HG03558 (cell line): Measurements from ENCODE around the gene PRR23E.

Source experiments
- ATAC-seq: cut with Tn5 transposase; IDR thresholded peaks from one replicate; pipeline ENCODE4 v1.9.1; 2021; ENCODE audit warnings: moderate number of reproducible peaks; ENCODE audit not compliant: unreplicated experiment; ENCODE audit errors: extremely low read depth

Gene PRR23E

DNA sequence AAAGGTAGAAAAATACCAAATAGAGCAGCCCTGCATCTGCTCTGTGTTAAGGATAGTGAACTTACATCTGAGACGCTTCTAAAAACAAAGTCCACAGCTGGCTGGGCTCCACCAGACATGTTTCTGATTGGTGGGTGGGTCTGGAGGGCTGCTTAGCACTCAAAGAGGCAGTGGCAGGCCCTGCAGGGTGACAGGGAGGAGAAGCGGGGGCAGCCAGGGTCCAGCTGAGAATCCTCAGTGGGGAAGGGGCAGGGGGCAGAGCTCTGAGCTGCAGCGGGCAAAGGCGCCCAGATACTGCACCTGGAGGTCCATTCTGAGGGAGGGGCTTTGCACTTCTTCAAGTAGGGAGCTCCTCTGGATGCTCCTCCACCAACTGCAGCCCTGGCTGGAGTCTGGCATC, 28.1 kb downstream of the PRR23E start:
- ATAC-seq = no peak

DNA sequence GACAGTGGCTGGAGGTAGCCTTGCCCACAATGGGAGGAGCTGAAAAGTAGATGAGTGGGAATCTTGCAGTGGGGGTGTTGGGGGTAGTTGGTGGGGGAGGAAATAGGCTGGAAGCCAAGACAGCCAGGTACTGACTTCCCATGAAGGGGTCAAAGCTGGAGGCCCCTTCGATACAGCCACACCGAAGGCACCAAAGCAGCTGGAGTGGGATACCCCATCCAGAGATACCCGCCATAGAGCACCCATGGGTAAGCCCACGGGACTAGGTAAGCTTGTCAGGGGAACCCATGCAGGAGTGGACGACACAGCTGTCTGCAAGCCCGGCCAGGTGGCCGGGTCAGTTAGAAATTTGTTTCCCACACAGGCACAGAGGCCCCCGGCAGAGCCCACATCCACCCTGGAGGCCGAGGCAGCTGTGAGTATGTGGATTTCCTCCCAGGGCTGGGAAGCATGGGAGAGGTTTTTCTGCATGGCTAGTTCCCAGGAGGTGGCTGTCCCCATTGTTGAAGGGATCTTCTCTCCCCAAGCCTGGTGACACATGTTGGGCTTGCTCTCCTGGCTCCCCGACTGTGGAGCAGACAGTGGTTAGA, 28.6 kb downstream of the PRR23E start:
- no peak for ATAC-seq

DNA sequence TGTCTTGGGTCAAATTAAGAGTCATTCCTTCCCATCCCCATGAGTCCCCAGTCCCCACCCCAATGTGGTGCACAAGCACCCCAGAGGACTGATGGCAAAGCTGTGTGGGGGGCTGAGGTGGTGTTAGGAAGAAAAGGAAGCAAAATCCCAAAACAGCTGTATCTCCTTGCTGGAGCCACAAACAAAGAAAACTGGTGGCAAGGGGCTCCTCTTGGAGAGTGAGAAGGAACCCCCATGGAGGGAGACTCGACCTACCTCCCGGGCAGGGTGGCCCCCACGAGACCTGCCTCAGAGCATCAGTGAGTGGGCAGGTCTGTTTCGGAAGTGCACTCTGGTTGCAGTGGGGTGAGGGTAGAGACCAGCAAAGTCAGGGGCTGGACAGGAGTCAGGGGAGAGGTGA, 29.2 kb downstream of the PRR23E start:
- ATAC-seq = no peak

DNA sequence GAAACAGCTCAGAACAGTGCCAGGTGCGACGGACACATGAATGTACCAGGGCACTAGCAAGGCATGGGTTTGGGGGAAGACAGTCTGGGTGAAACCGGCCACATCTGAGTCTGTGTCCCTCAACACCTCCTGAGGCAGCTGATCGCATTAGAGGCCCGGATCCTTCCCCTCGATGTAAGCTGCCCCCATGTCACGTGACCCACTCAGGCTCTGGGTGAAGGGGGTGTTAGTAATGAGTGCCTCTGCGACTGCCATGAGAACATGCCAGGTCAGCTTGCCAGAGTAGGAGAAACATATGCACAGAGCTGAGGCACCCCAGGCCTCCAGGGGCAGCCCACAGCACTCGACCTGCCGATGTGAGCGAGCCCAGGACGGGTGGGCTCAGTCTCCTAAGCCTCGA, 29.7 kb downstream of the PRR23E start:
- ATAC-seq = no peak

DNA sequence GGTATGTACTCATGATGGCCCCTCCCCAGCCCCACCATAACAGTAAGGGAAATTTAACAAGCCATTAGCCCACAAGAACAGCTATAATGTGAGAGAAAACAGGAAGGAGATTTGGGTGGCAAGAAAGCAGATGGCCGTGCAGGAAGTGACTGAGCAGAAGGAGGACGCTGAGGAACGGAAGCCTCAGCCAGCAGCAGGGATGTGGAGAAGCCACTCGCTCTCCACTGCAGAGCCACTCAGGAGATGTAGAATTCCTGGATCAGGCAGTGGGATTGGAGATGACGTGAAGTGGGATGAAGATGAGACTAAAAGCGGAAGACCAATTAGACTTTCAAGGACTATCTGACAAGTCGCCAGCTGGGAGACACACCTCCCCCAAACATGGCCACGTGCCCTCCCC, 31.2 kb downstream of the PRR23E start:
- ATAC-seq = no peak

DNA sequence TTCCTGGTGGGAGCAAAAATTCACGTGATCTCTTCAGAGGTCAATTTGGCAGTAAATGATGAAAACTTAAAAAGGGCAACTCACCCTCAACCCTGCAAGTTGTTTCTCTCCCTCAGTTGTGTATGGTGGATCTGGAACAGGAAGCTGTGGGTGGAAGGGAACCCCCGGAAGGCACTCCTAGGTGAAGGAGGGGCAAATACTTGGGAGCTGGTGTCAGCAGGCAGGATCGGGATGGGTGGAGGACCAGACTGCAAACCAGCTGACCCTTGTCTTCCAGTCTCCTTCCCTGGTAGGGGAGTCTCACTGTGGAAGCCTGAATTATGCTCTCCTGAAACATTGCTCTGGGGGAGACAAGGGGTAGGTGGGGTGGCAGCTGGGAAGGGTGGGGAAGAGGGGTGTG, 33.5 kb downstream of the PRR23E start:
- no peak for ATAC-seq

DNA sequence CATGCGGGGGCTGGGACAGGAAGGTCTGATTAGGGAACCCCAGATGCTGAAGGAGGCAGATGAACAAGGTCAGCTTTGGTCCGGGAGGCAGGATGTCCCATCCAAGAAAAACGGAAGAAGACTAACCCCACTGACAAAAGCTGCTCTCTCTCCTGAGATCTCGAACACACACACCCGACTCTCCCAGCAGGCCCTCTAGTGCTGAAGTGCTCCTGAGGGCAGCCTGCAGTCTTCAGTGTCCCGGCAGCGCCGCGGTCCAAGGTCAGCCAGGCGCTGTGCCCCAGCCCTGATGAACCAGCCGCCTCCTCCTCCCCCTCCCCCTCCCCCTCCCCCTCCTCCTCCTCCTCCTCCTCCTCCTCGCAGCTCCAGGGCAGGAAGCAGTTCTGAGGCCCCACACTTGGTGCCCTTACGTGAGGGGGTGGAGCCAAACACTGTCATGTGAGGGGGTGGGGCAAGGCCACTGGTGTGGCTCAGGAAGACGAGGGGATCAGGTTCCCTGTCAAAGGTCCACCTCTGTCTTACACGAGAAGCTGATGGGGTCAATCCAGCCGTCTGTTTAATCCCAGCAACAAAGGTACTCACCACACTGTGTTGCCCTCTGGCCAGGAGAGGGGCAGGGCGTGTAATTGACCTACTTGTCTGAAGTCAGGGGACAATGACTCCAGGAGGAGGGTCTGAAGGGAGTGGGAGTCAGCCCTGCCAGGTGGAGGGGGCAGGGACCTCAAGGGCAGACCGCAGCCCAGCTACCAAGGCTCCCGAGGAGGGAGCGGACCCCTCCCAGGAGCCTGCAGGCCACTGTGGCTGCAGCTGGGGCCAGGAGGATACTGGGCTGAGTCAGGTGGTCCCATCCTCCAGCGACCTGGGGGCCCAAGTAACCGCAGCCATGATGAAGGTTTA, 34.3 kb downstream of the PRR23E start:
- ATAC-seq = no peak

DNA sequence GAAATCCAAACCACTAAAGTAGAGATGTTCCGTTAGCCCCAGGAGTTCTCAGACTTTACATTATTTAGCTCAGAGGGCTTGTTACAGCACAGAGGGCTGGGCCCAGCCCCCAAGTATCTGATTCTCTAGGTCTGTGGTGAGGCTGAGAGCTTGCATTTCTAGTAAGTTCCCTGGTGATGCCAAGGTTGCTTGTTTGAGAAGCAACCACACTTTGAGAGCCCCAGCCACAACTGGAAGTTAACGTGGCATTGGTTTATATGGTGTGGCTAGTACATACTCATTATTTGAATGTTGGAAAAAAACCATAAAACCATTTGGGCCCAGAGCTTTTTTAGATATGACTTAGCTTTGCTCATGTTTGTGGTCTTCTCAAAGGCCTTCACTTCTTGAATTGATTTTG, 35.9 kb downstream of the PRR23E start:
- no peak for ATAC-seq

DNA sequence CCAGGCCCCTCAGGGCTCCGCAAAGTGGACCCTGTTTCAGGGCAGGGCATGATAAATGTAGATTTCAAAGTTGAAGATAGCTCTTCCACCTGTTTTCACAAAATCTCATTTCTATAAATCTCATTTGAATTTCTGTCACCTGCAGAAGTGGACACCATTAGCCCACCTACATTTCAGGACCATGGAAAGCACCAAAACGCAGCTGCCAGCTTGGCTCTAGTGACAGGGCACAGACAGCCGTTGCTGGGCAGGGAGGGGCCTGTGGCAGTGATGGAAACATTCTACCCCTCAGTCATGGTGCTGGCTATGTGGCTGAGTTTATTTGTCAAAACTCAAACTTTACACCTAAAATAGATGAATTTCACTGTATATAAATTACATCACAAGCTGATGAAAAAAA, 40.4 kb downstream of the PRR23E start:
- ATAC-seq = no peak

DNA sequence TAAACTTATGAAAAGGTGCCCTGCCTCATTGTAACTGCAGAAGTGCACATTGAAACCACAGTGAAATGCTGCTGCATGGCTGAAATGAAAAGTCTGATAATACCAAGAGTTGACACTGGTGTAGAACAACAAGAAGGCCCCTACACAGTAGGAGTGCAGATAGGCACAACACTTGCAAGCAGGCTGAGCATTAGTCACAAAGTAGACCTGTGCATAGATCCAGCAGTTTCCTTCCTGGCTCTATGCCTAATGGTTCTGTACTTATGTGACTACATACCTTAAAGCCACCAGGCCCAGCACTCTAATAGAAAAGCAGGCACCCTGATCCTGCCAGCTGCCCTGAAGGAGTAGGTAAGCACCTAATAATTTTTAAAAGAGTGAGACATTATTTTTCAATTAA, 41.8 kb downstream of the PRR23E start:
- ATAC-seq = no peak

DNA sequence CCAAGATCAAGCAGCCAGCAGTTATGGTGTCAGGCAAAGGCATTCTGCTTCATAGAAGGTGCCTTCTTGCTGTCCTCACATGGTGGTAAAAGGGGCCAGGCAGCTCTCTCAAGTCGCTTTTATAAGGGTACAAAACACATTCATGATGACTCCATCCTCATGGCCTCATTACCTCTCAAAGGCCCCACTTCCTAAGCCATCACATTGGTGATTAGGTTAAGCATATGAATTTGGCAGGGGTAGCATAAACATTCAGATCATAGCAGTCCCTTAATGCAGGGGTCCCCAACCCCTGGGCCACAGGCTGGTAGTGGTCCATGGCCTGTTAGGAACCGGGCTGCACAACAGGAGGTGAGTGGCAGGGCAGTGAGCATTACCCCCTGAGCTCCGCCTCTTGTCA, 42.8 kb downstream of the PRR23E start:
- ATAC-seq = no peak

DNA sequence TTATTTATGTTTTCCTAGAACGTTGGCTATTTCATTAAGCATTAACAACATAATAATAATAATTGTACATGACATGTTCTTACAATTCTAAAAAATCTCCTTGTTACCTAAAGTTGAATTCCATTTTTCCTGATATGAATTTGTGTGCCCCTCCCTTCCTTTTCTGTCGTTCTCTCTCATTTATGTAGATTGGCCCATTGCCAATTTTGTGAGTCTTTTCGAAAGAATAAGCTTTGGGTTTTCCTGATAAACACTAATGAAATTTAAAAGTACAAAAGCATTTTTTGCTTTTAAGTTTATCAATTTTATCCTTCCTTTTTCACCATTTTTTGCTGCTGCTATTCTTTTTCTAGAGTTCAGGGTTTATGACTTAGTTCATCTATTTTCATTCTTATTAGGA, 44.9 kb downstream of the PRR23E start:
- no peak for ATAC-seq

DNA sequence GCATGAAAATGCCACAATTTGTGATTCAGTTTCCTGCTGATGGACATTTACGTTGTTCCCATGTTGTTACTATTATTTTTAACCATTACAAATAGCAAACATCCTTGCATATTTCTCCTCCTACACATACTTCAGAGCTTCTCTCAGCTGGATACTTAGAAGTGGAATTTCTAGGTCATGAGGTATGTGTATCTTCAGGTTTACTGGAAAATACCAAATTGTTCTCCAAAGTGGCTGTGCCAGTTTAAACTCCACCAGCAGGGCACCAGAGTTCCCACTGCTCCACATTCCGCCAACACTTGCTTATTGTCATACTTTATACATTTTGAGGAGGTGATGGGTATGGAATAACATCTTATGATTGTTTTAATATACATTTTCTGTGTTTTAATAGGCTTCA, 45.7 kb downstream of the PRR23E start:
- ATAC-seq = no peak

DNA sequence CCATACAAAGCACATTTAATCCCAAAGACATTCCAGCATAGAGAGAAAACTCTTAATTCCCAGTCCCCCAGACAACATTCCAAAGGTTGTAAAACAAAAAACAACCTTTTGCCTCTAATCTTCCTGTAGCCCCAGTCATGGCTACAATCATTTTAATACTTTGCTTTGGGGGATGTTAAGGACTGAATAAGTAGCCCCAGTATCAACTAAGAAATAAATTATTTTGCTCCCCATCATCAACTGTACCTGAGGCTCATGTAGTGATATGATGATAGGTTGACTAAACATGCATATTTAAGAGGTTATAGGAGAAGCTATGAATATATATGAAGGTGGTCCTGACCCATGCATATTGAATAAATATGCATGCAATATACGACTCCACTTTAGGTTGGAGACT, 54.4 kb downstream of the PRR23E start:
- no peak for ATAC-seq
